ENCODE measurements around the gene LAMC3. TPM values are rescaled to one million over a fixed set of nuclear protein-coding genes. Genes with fewer than 3 reads are reported as not detected.
"Not testable (repeated sequence)": the region's sequence is repeated elsewhere in the genome, so short reads cannot be mapped to it uniquely, and the experiment has no call there.

LAMC3 gene
- total and polyA plus RNA-seq, 2 donors = 0.61 to 2.6 TPM

- 97% methylated on average over 23 of the region's 23 CpGs for WGBS
- no peaks in the 10 kb centered on the region for H3K9me3 ChIP-seq (ENCODE audit: control insufficient read depth in 2 of 2, insufficient read depth in 1 of 2, low read length in 1 of 2)
- H3K4me1 ChIP-seq (ENCODE audit: control insufficient read depth in 2 of 2, insufficient read depth in 2 of 2, low read length in 2 of 2) = no peaks in the 10 kb centered on the region
- H3K4me3 ChIP-seq (ENCODE audit: low read length in 2 of 2) = no peak overlapping the region
- H3K36me3 ChIP-seq (ENCODE audit: control insufficient read depth in 2 of 2, insufficient read depth in 2 of 2, low read length in 1 of 2) = no peaks in the 10 kb centered on the region
- peaks cover 0 to 15% of the 10 kb centered on the region in 2 donors for H3K27me3 ChIP-seq (ENCODE audit: control insufficient read depth in 2 of 2, insufficient read depth in 1 of 2, low read length in 1 of 2)
- no peak for DNase-seq (ENCODE audit: low read depth in 6 of 9, low spot score in 9 of 9)
- H3K27ac ChIP-seq (ENCODE audit: low read depth in 1 of 2, low read length in 1 of 2) = no peak overlapping the region
Measured at GRCh38 chr9:131112374-131113154, 103.6 kb downstream of the LAMC3 start.

DNA sequence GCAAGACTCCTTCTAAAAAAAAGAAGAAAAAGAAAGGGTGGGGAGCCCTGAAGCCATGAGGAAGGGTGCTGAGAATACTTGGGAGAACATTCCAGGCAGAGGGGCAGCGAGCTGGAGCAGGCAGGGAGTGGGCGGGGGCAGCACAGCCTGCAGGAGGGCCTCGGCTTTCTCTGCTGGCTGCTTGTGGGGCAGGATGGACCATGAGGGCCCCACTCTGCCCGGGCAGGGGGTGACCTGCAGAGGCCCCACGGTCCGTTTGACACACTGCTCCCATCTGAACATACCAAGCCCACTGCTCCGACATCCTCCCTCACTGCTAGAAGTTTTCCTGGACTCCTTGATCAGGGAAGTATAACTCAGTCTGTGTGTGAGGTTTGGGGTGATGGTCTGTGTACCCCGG lies 104.7 kb downstream of the LAMC3 start:
- no peak overlapping the region for H3K27ac ChIP-seq (ENCODE audit: low read depth in 1 of 2, low read length in 1 of 2)
- H3K4me3 ChIP-seq (ENCODE audit: low read length in 2 of 2) = no peak overlapping the region
- no peaks in the 10 kb centered on the region for H3K36me3 ChIP-seq (ENCODE audit: control insufficient read depth in 2 of 2, insufficient read depth in 2 of 2, low read length in 1 of 2)
- H3K27me3 ChIP-seq (ENCODE audit: control insufficient read depth in 2 of 2, insufficient read depth in 1 of 2, low read length in 1 of 2) = peaks cover 0 to 17% of the 10 kb centered on the region in 2 donors
- no peaks in the 10 kb centered on the region for H3K4me1 ChIP-seq (ENCODE audit: control insufficient read depth in 2 of 2, insufficient read depth in 2 of 2, low read length in 2 of 2)
- H3K9me3 ChIP-seq (ENCODE audit: control insufficient read depth in 2 of 2, insufficient read depth in 1 of 2, low read length in 1 of 2) = no peaks in the 10 kb centered on the region
- DNase-seq (ENCODE audit: low read depth in 6 of 9, low spot score in 9 of 9) = no peak
- 96% methylated on average over 8 of the region's 8 CpGs for WGBS

DNA sequence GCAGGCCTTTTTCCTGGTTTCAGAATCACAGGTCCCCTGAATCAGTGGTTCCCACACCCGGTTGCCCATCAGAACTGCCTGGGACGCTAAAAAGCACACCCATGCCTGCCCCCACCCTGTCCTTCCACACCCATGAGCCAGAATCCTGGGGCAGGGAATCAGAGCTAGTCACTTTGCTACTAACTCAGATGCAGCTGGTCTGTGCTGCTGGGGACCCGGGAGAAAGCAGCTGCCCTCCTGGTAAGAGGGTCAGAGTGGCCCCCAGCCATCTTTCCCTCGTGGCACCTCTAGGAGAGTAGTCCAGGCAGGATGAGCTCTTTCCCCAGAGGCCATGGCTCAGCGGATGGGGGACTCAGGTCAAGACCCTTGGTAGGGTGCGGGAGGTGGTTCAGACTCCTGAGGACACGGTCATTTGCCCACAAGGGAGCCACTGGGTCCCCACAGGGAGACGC lies 105.1 kb downstream of the LAMC3 start:
- Histone ChIP-seq H3K4me1 (ENCODE audit: control insufficient read depth in 2 of 2, insufficient read depth in 2 of 2, low read length in 2 of 2) (no peaks in the 10 kb centered on the region), H3K36me3 (ENCODE audit: control insufficient read depth in 2 of 2, insufficient read depth in 2 of 2, low read length in 1 of 2) (no peaks in the 10 kb centered on the region), H3K27me3 (ENCODE audit: control insufficient read depth in 2 of 2, insufficient read depth in 1 of 2, low read length in 1 of 2) (peaks cover 0 to 17% of the 10 kb centered on the region in 2 donors), H3K27ac (ENCODE audit: low read depth in 1 of 2, low read length in 1 of 2) (no peak overlapping the region), H3K4me3 (ENCODE audit: low read length in 2 of 2) (no peak overlapping the region), H3K9me3 (ENCODE audit: control insufficient read depth in 2 of 2, insufficient read depth in 1 of 2, low read length in 1 of 2) (no peaks in the 10 kb centered on the region)
- no peak for DNase-seq (ENCODE audit: low read depth in 6 of 9, low spot score in 9 of 9)
- 96% methylated on average over 8 of the region's 8 CpGs for WGBS

DNA sequence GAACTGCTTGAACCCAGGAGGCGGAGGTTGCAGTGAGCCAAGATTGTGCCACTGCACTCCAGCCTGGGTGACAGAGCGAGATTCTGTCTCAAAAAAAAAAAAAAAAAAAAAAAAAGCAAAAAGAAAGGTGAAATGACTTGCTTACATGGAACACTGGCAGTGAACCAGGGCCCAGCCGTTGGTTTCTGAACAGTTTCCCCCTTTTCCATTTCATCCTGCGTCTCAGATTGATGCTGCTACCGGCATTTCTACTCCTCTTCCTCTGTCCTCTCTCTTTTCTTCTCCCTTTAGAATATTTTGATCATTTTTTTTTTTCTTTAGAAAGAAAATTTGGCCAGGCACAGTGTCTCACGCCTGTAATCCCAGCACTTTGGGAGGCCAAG lies 106.4 kb downstream of the LAMC3 start:
- WGBS = 98% methylated on average over 6 of the region's 6 CpGs
- H3K4me3 ChIP-seq (ENCODE audit: low read length in 2 of 2); H3K27ac ChIP-seq (ENCODE audit: low read depth in 1 of 2, low read length in 1 of 2); H3K36me3 ChIP-seq (ENCODE audit: control insufficient read depth in 2 of 2, insufficient read depth in 2 of 2, low read length in 1 of 2); H3K9me3 ChIP-seq (ENCODE audit: control insufficient read depth in 2 of 2, insufficient read depth in 1 of 2, low read length in 1 of 2); H3K4me1 ChIP-seq (ENCODE audit: control insufficient read depth in 2 of 2, insufficient read depth in 2 of 2, low read length in 2 of 2); DNase-seq (ENCODE audit: low read depth in 6 of 9, low spot score in 9 of 9): not testable (repeated sequence)
- peaks cover 0 to 17% of the 10 kb centered on the region in 2 donors for H3K27me3 ChIP-seq (ENCODE audit: control insufficient read depth in 2 of 2, insufficient read depth in 1 of 2, low read length in 1 of 2)

DNA sequence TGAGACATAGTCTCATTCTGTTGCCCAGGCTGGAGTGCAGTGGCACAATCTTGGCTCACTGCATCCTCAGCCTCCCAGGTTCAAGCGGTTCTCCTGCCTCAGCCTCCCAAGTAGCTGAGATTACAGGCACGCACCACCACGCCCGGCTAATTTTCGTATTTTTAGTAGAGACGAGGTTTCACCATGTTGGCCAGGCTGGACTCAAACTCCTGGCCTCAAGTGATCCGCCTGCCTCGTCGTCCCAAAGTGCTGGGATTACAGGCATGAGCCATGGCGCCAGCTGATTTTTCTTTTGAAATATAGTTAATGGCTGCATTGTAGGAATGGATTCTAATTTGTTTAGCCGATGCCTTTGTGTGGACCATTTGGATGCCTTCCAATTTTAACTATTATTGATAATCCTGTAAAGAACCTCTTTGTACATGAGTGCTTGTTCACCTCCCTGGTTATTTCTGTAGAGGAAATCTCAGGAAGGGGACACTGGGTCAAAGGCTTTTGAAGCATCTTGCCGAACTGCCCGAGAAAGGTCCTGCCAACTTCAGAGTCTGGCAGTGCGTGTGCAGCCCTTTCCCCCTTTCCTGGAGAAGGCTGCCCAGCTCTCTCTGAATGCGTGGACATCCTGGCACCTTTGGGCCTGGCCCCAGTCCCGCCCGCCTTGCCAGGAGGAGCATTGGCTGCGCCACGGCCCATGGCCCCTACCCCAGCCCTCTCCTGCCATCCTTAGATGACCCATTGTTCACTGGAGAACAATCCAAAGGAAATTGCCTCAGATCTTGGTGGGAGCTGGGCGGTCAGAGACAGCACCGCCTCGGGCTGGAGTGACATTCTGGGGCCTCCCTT lies 107.5 kb downstream of the LAMC3 start:
- H3K4me3 ChIP-seq (ENCODE audit: low read length in 2 of 2) = no peak overlapping the region
- no peak overlapping the region for H3K27ac ChIP-seq (ENCODE audit: low read depth in 1 of 2, low read length in 1 of 2)
- no peaks in the 10 kb centered on the region for H3K36me3 ChIP-seq (ENCODE audit: control insufficient read depth in 2 of 2, insufficient read depth in 2 of 2, low read length in 1 of 2)
- peaks cover 0 to 16% of the 10 kb centered on the region in 2 donors for H3K27me3 ChIP-seq (ENCODE audit: control insufficient read depth in 2 of 2, insufficient read depth in 1 of 2, low read length in 1 of 2)
- no peaks in the 10 kb centered on the region for H3K4me1 ChIP-seq (ENCODE audit: control insufficient read depth in 2 of 2, insufficient read depth in 2 of 2, low read length in 2 of 2)
- no peaks in the 10 kb centered on the region for H3K9me3 ChIP-seq (ENCODE audit: control insufficient read depth in 2 of 2, insufficient read depth in 1 of 2, low read length in 1 of 2)
- WGBS = 91% methylated on average over 22 of the region's 22 CpGs
- no peak for DNase-seq (ENCODE audit: low read depth in 6 of 9, low spot score in 9 of 9)

DNA sequence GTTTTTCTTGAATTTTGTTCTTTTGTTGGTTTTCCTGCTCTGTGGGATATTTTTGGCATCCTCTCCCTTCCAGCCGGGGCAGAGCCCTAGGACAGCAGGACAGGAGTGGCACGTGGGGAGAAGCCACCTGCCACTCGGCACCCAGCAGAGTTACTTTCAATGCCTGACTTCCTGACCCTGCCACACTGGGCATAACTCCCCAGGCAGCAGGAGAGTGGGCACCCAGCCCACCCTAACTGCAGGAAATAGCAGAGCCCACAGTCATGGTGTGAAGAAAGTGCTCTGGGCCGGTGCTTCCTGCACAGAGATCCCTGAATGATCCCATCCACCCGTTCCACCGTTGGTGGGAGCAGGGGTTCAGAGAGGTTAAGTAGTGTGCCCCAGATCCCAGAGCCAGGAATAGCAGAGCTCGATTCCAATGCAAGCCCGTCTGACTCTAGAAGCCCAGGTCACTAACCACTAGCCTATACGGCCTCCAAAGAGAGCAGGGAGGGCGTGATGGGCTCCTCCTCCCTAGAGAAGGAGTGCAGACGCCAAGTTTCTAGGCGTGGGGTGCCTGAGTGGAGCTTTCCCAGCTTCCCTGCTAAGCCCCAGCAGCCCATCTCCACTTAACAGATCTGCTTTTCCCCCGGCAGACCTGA lies 108.3 kb downstream of the LAMC3 start:
- DNase-seq (ENCODE audit: low read depth in 6 of 9, low spot score in 9 of 9) = no peak
- peaks cover 0 to 11% of the 10 kb centered on the region in 2 donors for H3K27me3 ChIP-seq (ENCODE audit: control insufficient read depth in 2 of 2, insufficient read depth in 1 of 2, low read length in 1 of 2)
- no peaks in the 10 kb centered on the region for H3K36me3 ChIP-seq (ENCODE audit: control insufficient read depth in 2 of 2, insufficient read depth in 2 of 2, low read length in 1 of 2)
- H3K9me3 ChIP-seq (ENCODE audit: control insufficient read depth in 2 of 2, insufficient read depth in 1 of 2, low read length in 1 of 2) = no peaks in the 10 kb centered on the region
- no peaks in the 10 kb centered on the region for H3K4me1 ChIP-seq (ENCODE audit: control insufficient read depth in 2 of 2, insufficient read depth in 2 of 2, low read length in 2 of 2)
- no peak overlapping the region for H3K4me3 ChIP-seq (ENCODE audit: low read length in 2 of 2)
- no peak overlapping the region for H3K27ac ChIP-seq (ENCODE audit: low read depth in 1 of 2, low read length in 1 of 2)
- WGBS = 40% methylated on average over 13 of the region's 13 CpGs

DNA sequence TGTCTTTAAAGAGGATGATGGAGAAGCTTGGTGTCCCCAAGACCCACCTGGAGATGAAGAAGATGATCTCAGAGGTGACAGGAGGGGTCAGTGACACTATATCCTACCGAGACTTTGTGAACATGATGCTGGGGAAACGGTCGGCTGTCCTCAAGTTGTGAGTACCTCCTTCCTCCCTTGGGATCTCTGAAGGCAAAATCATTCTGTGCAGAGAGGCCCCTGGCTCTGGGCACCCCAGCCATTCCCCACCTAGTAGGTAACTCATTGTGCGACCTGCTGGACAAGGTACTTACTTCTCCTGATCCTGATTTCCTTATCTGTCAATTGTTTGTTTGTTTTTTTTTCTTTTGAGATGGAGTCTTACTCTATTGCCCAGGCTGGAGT lies 108.8 kb downstream of the LAMC3 start:
- H3K36me3 ChIP-seq (ENCODE audit: control insufficient read depth in 2 of 2, insufficient read depth in 2 of 2, low read length in 1 of 2) = no peaks in the 10 kb centered on the region
- H3K4me3 ChIP-seq (ENCODE audit: low read length in 2 of 2) = no peak overlapping the region
- no peaks in the 10 kb centered on the region for H3K4me1 ChIP-seq (ENCODE audit: control insufficient read depth in 2 of 2, insufficient read depth in 2 of 2, low read length in 2 of 2)
- 94% methylated on average over 4 of the region's 4 CpGs for WGBS
- H3K9me3 ChIP-seq (ENCODE audit: control insufficient read depth in 2 of 2, insufficient read depth in 1 of 2, low read length in 1 of 2) = no peaks in the 10 kb centered on the region
- no peak overlapping the region for H3K27ac ChIP-seq (ENCODE audit: low read depth in 1 of 2, low read length in 1 of 2)
- H3K27me3 ChIP-seq (ENCODE audit: control insufficient read depth in 2 of 2, insufficient read depth in 1 of 2, low read length in 1 of 2) = peaks cover 0 to 11% of the 10 kb centered on the region in 2 donors
- DNase-seq (ENCODE audit: low read depth in 6 of 9, low spot score in 9 of 9) = no peak

- peaks cover 0 to 11% of the 10 kb centered on the region in 2 donors for H3K27me3 ChIP-seq (ENCODE audit: control insufficient read depth in 2 of 2, insufficient read depth in 1 of 2, low read length in 1 of 2)
- no peaks in the 10 kb centered on the region for H3K36me3 ChIP-seq (ENCODE audit: control insufficient read depth in 2 of 2, insufficient read depth in 2 of 2, low read length in 1 of 2)
- H3K4me3 ChIP-seq (ENCODE audit: low read length in 2 of 2) = no peak overlapping the region
- H3K4me1 ChIP-seq (ENCODE audit: control insufficient read depth in 2 of 2, insufficient read depth in 2 of 2, low read length in 2 of 2) = peaks cover 2% of the 10 kb centered on the region in 2 donors
- H3K9me3 ChIP-seq (ENCODE audit: control insufficient read depth in 2 of 2, insufficient read depth in 1 of 2, low read length in 1 of 2) = no peaks in the 10 kb centered on the region
- 92% methylated on average over 8 of the region's 8 CpGs for WGBS
- no peak for DNase-seq (ENCODE audit: low read depth in 6 of 9, low spot score in 9 of 9)
- no peak overlapping the region for H3K27ac ChIP-seq (ENCODE audit: low read depth in 1 of 2, low read length in 1 of 2)
Measured at GRCh38 chr9:131119600-131119999, 110.6 kb downstream of the LAMC3 start.
